NCI-H128 (cell line): Measurements from ENCODE around the gene THSD4.

Experiments
- DNase-seq: peaks from one replicate; lab custom pipeline; 2025; ENCODE audit not compliant: unreplicated experiment; lab: John Stamatoyannopoulos, UW

THSD4 gene

DNA sequence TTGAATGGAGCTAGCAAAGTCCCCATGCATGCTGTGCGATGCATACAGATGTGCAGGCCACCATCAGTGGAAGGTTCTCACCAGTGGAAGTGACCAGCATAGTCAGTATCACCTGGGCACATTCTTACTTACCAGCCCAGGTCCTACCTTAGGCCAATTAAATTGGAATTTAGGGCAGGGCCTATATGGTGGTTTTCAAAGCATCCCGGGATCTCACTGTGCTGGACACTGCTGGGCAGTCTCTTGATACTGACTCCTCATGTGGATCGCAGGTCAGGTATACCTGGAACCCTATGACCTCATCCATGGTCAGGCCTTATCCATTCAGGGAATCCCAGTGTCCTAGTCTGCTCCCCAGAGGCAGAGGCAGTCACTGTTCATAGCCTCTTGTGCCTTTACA is 358.5 kb downstream of the THSD4 start:
- no peak for DNase-seq

DNA sequence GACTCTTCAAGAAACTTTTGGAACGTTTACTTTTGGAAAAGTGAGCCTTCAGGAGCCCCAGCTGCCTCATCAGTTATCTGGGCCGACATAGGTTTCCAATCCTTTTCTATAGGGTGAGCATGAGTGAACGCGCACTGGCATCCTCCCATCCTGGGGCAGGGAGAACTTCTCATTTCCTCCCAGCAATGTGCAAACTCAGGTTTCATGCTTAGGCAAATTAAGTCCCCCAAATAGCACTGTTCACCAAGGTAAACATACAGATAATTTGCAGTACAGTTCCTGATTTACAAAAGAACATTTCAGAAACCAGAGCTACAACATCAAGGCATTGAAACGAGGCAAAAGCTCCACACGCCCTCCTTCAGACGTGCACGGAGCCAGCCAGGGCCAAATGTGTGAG is 361.6 kb downstream of the THSD4 start:
- no peak for DNase-seq

DNA sequence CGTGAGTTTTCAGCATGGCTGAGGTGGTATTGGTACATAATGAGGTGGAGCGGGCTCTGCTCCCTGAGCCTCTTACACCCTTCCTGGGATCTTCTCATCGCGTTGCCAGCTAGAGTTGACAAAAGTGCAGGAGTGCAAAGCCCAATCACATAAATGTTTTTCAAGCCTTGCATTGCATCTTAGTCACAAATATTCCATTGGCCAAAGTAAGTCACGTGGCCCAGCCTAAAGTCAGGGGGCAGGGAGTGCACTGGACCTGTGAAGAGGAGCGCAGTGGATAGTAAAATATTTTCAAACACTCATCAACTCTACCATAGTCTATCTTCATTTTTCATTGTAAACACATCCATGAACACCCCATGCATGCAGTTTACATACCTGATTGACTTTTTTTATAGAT is 365.3 kb downstream of the THSD4 start:
- no peak for DNase-seq

DNA sequence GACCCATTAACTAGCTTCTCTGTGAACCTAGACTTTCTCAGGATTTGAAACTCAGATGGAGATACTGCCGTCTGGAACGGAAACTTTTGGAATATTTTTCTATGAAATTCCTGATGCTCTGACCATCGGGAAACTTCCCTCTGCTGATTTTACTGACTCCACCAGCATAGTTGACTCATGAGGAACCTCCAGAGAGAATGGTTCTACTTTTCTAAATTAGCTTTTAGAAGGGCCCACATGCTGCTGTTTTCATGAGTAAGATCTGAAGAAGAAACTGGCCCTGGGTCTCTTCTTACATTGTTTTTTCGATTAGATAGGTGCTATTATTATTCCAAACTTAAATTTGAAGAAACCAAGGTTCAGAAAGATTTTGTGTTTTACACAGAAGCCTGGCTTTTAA is 368.8 kb downstream of the THSD4 start:
- DNase-seq = no peak

DNA sequence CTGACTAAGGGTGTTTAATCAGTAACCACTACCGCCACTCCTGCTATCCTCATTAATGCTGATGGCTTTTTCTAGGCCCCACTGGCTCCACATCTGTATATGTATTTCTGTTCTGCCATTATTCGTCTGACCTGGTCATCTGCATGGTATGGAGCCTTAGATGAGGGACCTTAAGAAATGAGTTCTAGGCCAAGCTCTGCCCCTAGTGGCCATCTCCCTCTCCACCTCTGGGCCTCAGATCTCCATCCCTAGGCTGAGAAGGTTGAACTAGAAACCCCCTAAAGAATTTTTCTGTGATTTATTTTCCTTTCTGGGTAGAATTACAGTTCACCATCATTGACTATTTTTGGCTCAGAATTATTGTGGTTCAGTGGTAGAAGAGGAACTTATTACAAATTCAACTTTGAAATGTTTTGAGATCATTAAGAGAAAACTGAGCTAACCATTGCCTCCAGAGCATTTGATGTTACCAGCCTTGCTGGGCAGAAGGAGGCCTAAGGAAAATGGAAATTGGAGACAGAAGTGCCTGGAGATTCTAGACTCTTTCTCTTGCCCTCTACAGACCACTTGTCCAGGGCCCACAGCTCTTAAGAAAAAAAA is 369.9 kb downstream of the THSD4 start:
- DNase-seq = no peak

DNA sequence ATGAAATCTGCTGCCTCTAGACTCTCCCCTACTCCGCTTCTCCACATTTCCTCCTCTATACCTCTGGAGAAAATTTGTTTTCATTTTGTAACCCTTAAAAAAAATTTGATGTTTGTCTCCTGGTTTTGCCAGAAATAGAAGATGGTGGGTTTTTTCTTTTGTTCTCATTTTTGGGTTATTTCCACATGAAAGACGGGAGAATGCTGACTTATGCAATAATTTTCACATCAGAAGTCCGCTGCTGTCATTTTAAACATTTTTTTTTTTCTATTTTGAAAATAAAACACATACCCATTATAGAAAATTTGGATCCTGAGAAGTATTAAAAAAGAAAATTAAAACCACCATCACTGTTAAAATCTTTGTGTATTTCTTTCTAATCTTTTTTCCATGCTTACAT is 374.3 kb downstream of the THSD4 start:
- DNase-seq = no peak

DNA sequence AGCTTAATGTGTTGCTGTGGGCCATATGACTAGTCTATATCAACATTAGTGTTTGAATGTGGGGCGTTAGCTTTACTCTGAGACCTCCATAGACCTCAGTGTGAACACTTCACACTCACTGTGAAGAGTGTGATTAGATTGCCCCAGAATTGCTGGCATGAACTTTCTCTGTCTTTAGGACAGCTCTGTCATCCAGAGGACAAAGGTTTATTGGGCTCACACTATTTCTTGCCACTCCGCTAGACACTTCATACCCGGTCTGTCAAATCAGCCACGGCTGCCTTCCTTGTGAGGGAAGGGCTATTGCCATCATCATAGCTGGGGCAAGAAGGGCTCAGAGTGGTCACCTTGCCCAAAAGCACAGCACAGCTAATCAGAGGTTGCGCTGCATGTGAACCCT is 378.3 kb downstream of the THSD4 start:
- no peak for DNase-seq

DNA sequence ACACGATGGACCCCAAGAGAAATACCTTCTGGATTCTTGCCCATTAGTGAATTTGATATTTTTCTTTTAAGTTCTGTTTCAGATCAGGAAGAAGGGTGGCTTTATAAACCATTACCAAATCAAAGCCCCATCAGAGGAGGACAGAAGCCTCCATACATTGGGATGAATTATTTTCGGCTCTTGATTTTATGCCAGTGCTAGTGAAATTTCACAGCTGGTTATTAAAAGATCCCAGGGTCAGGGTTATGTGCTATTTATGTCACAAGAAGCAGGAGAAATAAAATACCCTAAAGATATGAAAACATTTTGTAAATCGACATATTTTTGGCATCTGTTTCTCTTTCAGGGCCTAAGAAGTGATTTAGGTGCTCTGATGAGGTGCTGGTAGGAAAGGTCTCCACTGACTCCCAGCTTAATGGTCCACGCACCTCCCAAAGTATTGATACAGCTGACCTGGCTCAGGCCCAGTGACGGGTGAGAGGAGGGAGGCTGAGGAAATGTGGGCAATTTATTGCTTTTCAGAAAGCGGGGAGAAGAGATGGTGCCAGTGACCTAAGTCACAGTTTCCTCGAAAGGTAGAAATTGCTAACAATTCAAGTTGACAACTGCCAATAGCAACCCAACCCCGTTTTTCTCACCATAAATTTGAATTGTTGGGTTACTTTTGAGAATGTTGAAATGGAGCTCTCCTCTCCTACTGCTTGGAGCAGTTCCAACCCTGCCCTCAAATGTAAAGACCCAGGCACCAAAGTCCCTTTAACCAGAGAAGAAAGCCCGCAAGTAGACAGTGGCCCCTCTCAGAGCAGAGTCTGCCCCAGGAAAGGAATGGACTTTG is 379.5 kb downstream of the THSD4 start:
- DNase-seq = no peak

DNA sequence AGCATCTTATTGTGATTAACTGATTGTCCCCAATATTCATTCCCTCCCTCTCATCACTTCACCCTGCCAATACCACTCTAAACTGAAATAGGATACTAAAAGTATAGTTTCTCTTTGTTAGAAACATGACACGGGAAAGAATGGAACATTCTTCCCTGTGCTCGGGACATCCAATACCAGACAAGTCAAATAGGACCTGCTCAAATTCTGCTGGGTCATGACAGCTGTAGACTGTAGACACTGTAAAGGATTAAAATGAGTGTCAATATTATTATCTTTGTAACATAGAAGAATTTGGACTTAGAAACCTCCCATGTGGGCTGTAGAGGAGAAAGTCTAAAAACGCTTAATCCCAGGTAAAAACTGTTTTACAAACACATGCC is 380.1 kb downstream of the THSD4 start:
- DNase-seq = no peak

DNA sequence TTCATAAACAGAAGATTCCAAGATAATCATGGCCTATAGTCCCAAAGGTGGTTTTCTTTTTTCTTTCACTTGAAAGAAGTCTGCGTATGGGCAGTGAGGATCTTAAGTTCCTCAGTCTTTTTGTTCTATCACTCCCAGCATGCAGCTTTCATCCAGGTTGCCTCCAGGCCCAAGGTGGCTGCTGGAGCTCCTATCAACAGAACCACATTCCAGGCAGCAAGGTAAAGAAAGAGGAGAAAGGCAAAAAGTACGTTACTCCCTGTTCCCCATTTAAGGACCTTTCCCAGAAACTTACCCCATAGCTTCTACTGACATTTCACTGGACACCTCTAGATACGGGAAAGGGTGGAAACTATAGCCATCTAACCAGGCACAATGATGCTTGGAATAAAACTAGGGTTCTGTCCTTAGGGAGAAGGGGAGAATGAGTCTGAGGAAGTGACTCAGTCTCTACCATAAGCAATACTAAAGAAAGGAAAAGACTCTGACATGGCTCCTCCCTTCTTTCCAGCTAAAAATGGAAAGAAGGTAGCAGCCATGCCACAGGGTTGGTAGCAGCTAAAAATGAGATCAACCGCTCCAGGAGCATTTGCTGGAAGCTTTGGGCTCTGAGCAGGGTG is 381.2 kb downstream of the THSD4 start:
- DNase-seq = no peak

DNA sequence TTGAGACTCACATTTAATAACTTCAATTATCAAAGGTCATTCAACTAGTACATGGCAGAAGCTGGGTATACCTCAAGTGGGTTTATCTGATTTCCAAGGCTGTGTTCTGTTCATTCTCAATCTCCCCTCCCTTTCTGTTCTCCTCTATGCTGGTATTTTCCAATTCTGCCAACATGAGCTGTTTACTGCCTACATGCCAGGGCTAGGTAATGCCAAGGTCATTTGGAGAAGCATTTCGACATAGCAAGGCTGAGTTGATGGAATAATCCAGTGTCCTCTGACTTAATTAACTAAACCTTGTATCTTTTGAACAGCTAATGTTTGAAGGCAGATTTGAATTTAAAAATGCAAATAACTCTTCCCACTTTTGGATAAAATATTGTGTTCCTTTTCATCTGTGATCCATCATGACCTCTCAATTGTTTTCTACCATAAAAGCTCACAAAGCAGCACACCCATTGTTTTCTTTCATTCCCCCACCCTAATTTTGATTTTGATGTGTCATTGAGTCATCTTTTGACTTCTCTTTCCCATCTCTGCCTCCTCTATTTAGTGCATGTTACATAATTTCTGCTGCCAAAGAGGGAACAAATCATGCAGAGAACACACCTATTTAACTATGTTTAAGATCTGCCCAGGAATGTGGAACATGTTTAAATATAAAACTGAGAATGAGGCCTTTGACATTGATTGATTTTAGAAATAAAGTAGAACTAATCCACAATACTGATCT is 386.2 kb downstream of the THSD4 start:
- DNase-seq = no peak

DNA sequence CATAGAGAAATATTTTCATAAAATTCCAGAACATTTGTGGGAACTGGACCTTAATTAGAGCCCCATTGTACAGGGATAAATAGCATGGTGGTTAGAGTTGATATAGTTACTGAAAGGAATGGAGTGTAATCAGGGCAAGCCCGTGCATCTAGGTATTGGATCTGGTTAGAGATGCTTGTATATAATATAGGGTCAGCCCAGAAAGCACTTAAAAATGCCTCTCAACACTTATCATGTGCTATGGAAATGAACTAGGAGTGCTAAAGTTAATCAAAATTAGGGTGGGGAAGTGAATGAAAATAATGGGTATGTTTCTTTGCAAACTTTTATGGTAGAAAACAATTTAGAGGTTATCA is 386.8 kb downstream of the THSD4 start:
- no peak for DNase-seq

DNA sequence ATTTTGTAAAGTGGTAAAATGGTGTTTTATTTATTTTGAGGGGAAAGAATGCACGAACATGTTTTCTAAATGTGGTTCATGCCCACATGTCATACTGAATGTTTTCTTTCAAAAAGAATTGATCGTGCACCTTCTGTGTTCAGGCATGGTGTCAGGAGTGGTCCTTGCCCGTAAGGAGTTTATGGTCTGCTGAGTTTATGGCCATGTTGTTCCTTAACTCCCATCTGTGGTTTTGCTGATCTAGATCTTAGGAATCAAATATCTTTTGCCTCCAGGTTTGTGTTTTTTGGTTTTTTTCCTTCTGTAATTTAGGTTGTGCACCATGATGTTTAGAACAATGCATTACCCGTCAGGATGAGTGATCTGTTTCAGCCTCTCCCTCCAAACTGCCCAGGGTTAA is 390.7 kb downstream of the THSD4 start:
- no peak for DNase-seq

DNA sequence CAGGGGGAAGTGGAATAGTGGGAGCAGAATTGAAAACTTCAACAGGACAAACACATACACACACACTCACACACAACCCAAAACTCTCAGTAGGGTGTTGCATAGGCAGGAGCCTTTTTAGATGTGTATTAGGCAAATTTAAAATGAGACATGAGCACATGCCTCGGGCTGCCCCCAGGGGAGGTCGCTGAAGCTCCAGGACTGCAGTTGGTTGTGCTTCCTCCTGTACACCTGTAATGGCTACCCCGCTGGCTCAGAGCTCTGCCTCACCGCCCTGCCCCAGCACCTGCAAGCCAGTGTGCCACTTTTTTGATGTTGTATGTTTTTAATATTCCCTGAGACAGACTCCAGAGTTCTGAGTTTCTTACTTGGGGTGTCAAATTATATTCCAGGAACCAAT is 391.7 kb downstream of the THSD4 start:
- no peak for DNase-seq

DNA sequence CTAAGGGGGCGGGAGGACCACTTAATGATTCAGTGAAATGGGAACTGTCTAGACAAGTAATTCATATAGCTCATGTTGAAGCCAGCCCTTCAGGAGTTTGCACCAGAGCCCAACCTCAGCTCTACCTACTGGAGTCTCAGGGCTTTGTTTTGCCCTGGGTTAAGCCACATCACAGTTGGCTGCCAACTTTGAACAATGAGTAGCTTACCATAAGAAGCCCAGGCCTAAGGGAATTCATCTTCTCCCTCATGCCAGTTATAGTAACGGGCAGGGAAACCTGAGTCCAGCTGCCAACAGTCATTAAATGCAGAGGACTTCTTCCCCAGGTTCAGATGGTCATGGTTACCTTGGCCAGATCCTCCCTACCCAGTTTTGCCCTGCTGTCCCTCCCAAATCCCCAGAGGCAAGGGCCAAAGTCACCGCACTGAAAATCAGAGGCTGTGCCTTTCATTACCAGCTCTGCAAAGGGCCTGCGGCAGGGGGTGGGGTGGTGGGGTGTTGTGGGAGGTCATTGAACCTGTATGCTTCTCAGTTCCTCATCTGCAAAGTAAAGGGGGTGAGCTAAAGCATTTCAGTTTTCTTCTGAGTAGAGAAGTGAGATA is 392.9 kb downstream of the THSD4 start:
- DNase-seq = no peak

DNA sequence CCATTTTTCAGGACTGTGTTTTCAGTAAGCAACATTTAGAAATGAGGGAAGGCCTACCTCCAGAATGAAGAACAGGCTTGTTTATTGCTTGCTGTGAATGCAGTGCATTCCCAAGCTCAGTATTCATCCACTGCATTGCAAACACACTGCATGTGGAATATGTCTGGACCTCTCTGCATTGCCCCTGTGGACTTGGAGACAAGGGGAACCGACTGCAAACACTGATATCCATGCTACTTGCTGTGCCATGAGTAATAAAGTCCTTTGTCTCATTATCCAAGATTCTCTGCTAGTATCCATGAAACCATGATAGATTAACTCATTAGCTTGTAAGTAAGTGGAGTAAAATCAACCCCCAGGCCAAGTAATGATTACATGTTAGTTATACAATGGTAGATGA is 393.9 kb downstream of the THSD4 start:
- no peak for DNase-seq

DNA sequence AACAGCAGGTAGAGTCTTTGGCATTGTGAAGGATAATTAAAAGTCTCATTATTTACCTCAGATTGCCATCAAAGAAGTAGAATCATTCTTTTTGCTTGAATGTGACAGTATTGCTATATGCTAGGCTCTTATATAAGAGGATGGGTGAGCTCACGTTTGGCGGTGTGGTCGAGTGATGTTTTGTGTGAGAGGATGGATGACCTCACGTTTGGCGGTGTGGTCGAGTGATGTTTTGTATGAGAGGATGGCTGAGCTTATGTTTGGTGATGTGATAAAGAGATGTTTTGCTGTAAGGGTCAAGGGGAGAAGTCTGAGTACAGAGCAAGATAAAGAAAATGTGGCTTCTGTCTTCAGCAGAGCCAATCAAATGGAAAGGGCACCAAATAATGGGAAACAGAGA is 395.5 kb downstream of the THSD4 start:
- no peak for DNase-seq

DNA sequence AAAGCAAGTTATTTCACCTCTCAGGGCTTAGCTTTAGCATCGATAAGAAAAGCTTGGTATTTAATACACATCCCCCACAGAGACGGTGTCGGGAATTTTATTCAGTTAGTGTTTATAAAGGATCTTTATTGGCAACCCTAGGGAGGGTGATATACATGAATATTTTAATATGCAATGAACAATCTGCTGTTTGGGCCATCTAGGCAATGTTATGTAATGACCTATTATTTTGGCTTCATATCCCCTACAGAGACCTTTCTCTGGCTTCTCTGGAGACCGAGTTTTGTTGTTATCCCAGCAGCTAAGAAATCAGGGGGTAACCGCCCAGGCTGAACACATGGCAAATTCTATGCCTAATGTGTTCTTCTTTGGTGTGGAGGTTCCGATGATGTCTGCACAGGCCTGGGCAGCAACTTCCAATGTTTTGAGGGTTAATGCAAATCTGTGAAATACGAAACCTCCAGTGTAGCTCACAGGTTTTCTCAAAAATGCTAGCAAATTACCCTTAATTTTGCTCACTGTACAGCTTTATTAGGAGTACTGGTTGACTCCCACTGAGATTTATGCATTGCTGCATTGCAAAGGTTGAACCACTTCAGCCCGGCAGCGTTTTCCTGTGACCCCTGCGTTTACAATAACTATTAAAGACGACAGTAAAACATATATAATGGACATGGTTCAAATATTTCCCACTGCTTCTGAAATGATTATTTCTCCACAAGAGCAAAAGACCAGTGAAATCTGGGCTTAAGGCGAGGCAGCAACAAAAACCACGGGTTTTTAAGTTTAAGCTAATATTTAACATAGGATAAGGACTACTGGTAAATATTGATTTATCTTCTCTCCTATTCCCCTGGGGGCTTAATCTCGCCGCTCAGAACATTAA is 396.8 kb downstream of the THSD4 start:
- no peak for DNase-seq

DNA sequence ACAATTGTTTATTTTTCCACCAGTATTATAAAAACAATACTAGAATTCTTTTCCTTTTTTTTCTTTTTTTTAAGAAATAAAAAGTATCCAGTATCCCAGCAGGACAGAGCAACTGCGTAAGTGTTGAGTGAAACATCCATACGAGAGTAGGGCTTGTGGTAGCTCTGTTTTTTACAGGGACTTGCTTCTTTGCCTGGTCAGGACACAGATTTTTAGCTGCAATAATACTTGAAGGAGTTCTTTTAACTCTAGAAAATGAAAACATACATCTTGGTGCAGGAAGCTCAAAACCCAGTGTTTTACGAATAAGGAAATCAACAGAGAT is 397.4 kb downstream of the THSD4 start:
- DNase-seq = no peak

DNA sequence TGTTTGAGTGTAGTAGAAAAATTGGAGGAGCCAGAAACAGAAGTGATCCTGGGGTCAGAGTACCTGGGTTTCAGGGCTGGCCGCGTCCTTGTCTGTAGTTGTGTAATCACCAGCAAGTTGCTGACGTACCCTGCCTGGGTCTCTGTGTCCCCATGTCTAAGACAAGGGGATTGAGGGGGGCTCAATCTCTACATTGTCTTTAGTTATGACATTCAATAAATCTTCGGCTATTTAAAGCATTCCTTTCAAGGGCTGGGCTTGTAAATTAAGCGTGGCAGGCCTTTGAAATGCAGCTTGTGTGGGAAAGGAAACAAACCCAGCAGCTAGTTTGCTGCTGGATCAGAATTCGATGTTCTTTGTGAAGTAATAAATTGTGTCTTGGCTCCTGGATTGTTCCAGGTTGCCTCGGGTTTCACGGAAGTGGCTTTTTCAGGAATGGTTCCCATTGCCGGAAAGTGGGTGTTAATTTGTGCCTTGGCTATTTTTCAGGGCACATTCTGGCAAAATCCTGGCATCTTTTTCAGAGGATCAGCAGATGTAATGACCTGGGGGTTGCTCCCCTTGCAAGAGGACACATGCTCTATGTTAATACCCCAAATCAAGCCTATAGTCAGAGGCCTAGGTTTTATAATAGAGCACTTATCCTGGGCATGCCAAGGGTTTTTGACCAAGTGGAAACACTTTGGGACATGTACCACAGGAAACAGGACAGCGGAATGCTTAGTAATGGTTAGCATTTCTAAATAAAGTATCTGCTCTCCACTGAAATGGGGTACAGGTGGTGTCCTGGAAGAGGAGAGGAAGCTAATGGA is 400.3 kb downstream of the THSD4 start:
- DNase-seq = no peak
